B cell (primary cell): Measurements from ENCODE around the gene FAM161B.

Experiments
- EZH2 ChIP-seq: IDR thresholded peaks from 2 replicates; pipeline ENCODE4 v1.6.1; 2012; ENCODE audit warnings: borderline replicate concordance, low read depth, mild to moderate bottlenecking, moderate library complexity, low read length; ENCODE audit not compliant: insufficient read depth, poor library complexity, severe bottlenecking
- TF ChIP-seq, protein P1 (sequence below): fragments of 200-600 bp; IDR thresholded peaks from one replicate; pipeline ENCODE4 v1.8.0; 2022; ENCODE audit warnings: antibody characterized with exemption, mild to moderate bottlenecking

DNA sequence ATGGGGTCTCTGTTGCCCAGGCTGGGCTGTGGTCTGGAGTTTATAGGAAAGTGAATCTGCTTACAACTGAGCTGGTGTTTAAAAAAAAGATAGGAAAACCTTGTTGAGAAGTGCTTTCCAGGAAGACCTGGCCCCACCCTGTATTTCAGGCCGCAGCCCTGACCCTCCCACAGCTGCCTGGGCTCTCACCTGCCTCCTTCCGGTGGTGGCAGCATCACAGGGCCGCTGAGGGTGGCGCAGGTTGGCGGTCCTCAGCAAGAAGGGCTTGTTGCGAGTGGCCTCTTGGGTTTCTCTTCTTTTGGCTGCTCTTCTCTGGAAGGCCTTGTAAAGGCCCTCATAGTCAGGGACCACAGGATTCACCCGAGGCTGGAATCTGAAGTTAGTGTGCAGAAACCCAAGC lies 7.7 kb downstream of the FAM161B start:
- TF ChIP-seq, protein P1, sequence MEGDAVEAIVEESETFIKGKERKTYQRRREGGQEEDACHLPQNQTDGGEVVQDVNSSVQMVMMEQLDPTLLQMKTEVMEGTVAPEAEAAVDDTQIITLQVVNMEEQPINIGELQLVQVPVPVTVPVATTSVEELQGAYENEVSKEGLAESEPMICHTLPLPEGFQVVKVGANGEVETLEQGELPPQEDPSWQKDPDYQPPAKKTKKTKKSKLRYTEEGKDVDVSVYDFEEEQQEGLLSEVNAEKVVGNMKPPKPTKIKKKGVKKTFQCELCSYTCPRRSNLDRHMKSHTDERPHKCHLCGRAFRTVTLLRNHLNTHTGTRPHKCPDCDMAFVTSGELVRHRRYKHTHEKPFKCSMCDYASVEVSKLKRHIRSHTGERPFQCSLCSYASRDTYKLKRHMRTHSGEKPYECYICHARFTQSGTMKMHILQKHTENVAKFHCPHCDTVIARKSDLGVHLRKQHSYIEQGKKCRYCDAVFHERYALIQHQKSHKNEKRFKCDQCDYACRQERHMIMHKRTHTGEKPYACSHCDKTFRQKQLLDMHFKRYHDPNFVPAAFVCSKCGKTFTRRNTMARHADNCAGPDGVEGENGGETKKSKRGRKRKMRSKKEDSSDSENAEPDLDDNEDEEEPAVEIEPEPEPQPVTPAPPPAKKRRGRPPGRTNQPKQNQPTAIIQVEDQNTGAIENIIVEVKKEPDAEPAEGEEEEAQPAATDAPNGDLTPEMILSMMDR: no peak
- no peak for TF ChIP-seq EZH2
